HepG2 (cell line): ENCODE results near the gene VSNL1. TPM values are rescaled to one million over a fixed set of nuclear protein-coding genes. Genes with fewer than 3 reads are reported as not detected.

Experiments
- BCL6 ChIP-seq: IDR thresholded peaks from 2 replicates; pipeline ENCODE4 v1.6.1; 2016; ENCODE audit warnings: missing genetic modification reagents, missing compliant biosample characterization
- E2F1 ChIP-seq: sonication (generic); formaldehyde crosslinking; IDR thresholded peaks from 2 replicates; pipeline ENCODE4 v1.5.0; 2020; ENCODE audit warnings: missing genetic modification reagents
- KDM4B ChIP-seq: sonication (generic); formaldehyde crosslinking; IDR thresholded peaks from 2 replicates; pipeline ENCODE4 v1.4.0; 2020; ENCODE audit warnings: missing genetic modification reagents
- MEIS1 ChIP-seq: sonication (generic); formaldehyde crosslinking; IDR thresholded peaks from 2 replicates; pipeline ENCODE4 v1.9.0; 2021; ENCODE audit warnings: mild to moderate bottlenecking, missing genetic modification reagents, moderate library complexity, borderline replicate concordance
- MNT ChIP-seq: fragments of 450-650 bp; IDR thresholded peaks from 2 replicates; pipeline ENCODE4 v1.6.1; 2016
- NFATC3 ChIP-seq: sonication (generic); formaldehyde crosslinking; IDR thresholded peaks from 2 replicates; pipeline ENCODE4 v1.5.1; 2020; ENCODE audit warnings: mild to moderate bottlenecking, missing genetic modification reagents
- NFIC ChIP-seq: IDR thresholded peaks from 2 replicates; pipeline ENCODE4 v1.6.1; 2012; ENCODE audit warnings: mild to moderate bottlenecking, low read length, inconsistent platforms
- NR2C2 ChIP-seq: sonication (generic); formaldehyde crosslinking; IDR thresholded peaks from 2 replicates; pipeline ENCODE4 v1.4.0; 2020; ENCODE audit warnings: missing genetic modification reagents, mild to moderate bottlenecking, moderate library complexity, borderline replicate concordance
- PCBP2 ChIP-seq: fragments of 200-400 bp; formaldehyde crosslinking; optimal IDR thresholded peaks from 2 replicates; pipeline ENCODE3; 2018; ENCODE audit warnings: low read length, low read depth; ENCODE audit not compliant: poor library complexity, severe bottlenecking
- SCMH1 ChIP-seq: sonication (generic); formaldehyde crosslinking; IDR thresholded peaks from 2 replicates; pipeline ENCODE4 v1.9.0; 2021; ENCODE audit warnings: missing genetic modification reagents, mild to moderate bottlenecking, borderline replicate concordance
- SKI ChIP-seq: fragments of 450-650 bp; IDR thresholded peaks from one replicate; pipeline ENCODE4 v1.6.1; 2018; ENCODE audit warnings: mild to moderate bottlenecking; ENCODE audit not compliant: partially characterized antibody
- TCF7 ChIP-seq: sonication (generic); IDR thresholded peaks from 2 replicates; pipeline ENCODE4 v1.6.1; 2016; ENCODE audit warnings: antibody characterized with exemption, low read depth
- TEAD3 ChIP-seq: optimal IDR thresholded peaks from 2 replicates; pipeline ENCODE3; 2016; ENCODE audit warnings: borderline replicate concordance
- ZBTB33 ChIP-seq: sonication (generic); formaldehyde crosslinking; IDR thresholded peaks from 2 replicates; pipeline ENCODE4 v1.4.0; 2020; ENCODE audit warnings: missing genetic modification reagents
- ZBTB44 ChIP-seq: sonication (generic); formaldehyde crosslinking; IDR thresholded peaks from 2 replicates; pipeline ENCODE4 v1.4.0; 2020; ENCODE audit warnings: missing genetic modification reagents
- ZEB1 ChIP-seq: IDR thresholded peaks from 2 replicates; pipeline ENCODE4 v1.6.1; 2012; ENCODE audit warnings: mild to moderate bottlenecking, low read depth, inconsistent platforms; ENCODE audit not compliant: insufficient replicate concordance
- ZMYM3 ChIP-seq: sonication (generic); formaldehyde crosslinking; IDR thresholded peaks from 2 replicates; pipeline ENCODE4 v1.5.1; 2020; ENCODE audit warnings: mild to moderate bottlenecking, missing genetic modification reagents
- ZNF337 ChIP-seq: sonication (generic); formaldehyde crosslinking; IDR thresholded peaks from 2 replicates; pipeline ENCODE4 v1.5.1; 2020; ENCODE audit warnings: missing genetic modification reagents, low read depth, mild to moderate bottlenecking, borderline replicate concordance
- ZNF564 ChIP-seq: sonication (generic); formaldehyde crosslinking; IDR thresholded peaks from 2 replicates; pipeline ENCODE4 v1.8.1; 2023; ENCODE audit warnings: mild to moderate bottlenecking, missing genetic modification reagents
- ZNF589 ChIP-seq: sonication (generic); formaldehyde crosslinking; conservative IDR thresholded peaks from 2 replicates; pipeline ENCODE4 v1.8.0; 2022; ENCODE audit warnings: mild to moderate bottlenecking, moderate library complexity, missing genetic modification reagents
- ZNF639 ChIP-seq: conservative IDR thresholded peaks from 2 replicates; pipeline ENCODE4 v1.6.1; 2018; ENCODE audit warnings: missing genetic modification reagents
- ZNF691 ChIP-seq: sonication (generic); formaldehyde crosslinking; IDR thresholded peaks from 2 replicates; pipeline ENCODE4 v1.4.0; 2020; ENCODE audit warnings: missing genetic modification reagents, low read depth, mild to moderate bottlenecking, borderline replicate concordance
- polyA plus RNA-seq, 8 experiments: library from polyadenylated mRNA; depleted of rRNA in 3 of 8; stranded (reverse) in 7 of 8; unstranded in 1 of 8; fragments of >200 nt; fragmentation: Illumina TruSeq in 4 of 8; extraction: Trizol in 4 of 8; gene quantifications; 2 replicates each; pipeline versions ENCODE4 v1.2.1 to v1.2.3, GENCODE V29; 2011 to 2016; ENCODE audit warnings: low read depth in 4 of 8, missing spikeins in 1 of 8, mixed read lengths in 1 of 8; ENCODE audit not compliant: insufficient read depth in 1 of 8
- total RNA-seq, 5 experiments: library from RNA; depleted of rRNA; stranded (reverse); fragments of >200 nt; fragmentation: Illumina TruSeq; extraction: Trizol; gene quantifications; 2 replicates each; pipeline ENCODE4 v1.2.3, GENCODE V29; 2016; ENCODE audit warnings: low read depth in 1 of 5

Gene VSNL1
- total and polyA plus RNA-seq, 2 of the 13 experiments (the other 11 are each of a cell fraction or from before 2014, with no cell fraction given): 63.2 to 95.9 TPM

GRCh38 chr2:17578466-17578928, 38.0 kb downstream of the VSNL1 start (continued):
- TF ChIP-seq MNT: no peak
- no peak for TF ChIP-seq ZMYM3 (CRISPR knock-in tag)
- no peak for TF ChIP-seq ZNF589 (CRISPR knock-in tag)
- no peak for TF ChIP-seq E2F1 (CRISPR knock-in tag)
- peak; percentile 94 for TF ChIP-seq TCF7
- no peak for TF ChIP-seq SCMH1 (CRISPR knock-in tag)
- TF ChIP-seq BCL6: peak; percentile 92
- peak; percentile 70 for TF ChIP-seq ZBTB33 (CRISPR knock-in tag)
- TF ChIP-seq ZNF639 (CRISPR knock-in tag): no peak
- no peak for TF ChIP-seq PCBP2
- peak; percentile 96 for TF ChIP-seq TEAD3 (CRISPR knock-in tag)
- 0 out of 2 replicates have a peak, but pooled peaks have one; percentile 18 for TF ChIP-seq KDM4B
- no peak for TF ChIP-seq ZNF564 (CRISPR knock-in tag)
- TF ChIP-seq ZNF691 (CRISPR knock-in tag): peak; percentile 92
- TF ChIP-seq ZNF337 (CRISPR knock-in tag): no peak
- peak; percentile 89 for TF ChIP-seq ZEB1
- no peak for TF ChIP-seq NFATC3 (CRISPR knock-in tag)
- peak; percentile 12 for TF ChIP-seq SKI
- TF ChIP-seq MEIS1: no peak
- no peak for TF ChIP-seq ZBTB44
- peak; percentile 55; the same call in 1 of the 2 replicates for TF ChIP-seq NFIC
- TF ChIP-seq NR2C2 (CRISPR knock-in tag): peak; percentile 35; the same call in 1 of the 2 replicates
